NCI-H748 (cell line): ENCODE measurements around the gene SPNS3.

Experiments
- DNase-seq: peaks from one replicate; lab custom pipeline; 2025; ENCODE audit not compliant: unreplicated experiment; lab: John Stamatoyannopoulos, UW

SPNS3 gene

DNA sequence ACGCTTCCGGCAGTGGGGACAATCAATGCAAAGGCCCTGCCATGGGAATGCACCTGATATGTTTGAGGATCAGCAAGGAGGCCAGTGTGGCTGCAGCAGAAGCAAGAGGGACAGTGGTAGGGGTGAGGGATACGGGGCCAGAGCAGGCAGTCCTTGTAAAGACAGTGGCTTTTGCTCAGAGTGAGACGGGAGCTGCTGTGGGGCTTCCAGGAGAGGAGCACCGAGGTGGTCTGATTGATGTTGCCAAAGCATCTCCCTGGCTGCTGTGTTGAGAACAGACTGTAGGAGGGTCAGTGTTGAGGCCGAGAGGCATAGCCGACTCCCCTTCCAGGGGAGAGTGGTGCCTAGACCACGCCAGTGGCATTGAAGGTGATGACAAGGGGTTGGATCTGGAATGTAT, 53.6 kb downstream of the SPNS3 start:
- DNase-seq = no peak

DNA sequence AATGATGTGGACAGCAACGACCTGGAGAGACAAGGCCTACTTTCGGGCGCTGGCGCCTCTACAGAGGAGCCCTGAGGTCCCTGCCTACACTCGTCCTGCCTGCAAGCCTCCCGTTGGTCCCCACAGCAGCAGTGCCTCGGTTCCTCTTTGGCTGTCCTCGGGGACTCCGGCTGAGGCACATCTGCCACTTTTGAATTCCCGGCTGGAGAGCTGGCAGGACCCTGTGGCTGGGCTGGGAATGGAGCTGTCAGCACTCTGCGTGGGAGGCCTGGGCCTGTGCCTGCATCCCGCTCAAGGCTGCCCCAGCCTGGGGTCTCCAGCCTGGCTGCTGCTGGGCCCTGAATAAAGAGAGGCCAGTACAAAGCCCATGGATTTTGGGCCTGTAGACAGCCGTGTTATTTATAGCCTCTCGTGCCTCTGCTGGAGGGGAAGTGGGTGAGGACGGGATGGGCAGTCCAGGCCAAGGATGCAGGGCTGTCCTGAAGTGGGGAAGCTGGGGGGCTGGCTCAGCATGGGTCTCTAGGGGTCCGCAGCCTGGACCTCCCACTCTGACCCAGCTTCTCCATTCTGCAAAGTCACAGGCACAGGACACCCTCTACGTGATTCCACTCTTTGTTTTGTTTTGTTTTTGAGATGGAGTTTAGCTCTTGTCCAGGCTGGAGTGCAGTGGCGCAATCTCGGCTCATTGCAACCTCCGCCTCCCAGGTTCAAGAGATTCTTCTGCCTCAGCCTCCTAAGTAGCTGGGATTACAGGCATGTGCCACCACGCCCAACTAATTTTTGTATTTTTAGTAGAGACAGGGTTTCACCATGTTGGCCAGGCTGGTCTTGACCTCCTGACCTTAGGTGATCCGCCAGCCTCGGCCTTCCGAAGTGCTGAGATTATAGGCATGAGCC, 54.3 kb downstream of the SPNS3 start:
- DNase-seq = no peak

DNA sequence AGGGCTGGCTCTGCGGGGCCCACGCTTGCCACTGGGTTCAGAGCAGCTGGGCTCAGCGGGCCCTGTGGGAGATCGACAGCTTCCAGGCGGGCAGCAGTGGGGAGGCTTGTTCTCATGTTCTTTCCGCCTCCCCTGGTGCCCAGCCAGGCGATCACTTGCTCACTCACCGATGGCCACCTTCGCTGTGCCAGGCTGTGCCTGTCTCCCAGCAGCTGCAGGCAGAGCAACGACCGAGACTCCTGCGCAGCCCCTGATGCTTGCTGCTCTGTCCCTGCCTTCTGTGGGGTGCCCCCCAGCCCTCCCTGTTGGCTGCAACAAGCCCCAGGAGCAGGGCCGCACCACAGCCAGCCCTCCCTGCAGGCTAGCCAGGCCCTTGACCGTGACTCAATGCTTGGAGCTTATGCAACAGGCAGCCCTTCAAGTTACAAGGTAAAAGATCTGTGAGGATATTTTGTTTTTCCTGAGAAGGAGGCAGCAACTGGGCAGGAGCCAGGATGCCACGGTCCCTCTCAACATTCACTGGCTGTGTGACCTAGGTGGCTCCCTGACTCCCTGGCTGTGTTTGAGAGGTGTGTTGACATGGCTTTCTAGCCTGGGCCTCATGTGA, 55.4 kb downstream of the SPNS3 start:
- no peak for DNase-seq

DNA sequence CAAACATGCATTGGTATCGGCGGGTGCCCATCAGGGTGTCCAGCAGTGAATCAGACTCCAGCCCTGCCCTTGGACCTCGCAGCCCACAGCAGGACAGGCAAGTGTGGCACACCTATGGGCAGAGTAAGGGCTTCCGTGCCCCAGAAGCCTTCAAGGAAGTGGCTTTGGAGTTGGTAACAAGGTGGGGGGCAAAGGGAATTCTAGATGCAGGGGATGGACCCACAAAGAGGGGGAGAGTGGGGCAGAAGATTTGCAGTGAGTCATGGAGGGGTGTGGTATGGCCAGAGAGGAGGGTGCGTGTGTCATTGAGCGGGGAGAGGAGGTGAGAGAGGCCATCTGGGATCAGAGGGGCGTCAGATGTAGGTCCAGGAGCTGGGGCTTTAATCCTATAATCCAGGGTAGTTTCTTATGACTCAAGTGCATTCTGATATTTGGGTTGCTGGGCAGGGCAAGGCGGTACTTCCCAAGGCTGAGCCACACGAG, 56.4 kb downstream of the SPNS3 start:
- no peak for DNase-seq

DNA sequence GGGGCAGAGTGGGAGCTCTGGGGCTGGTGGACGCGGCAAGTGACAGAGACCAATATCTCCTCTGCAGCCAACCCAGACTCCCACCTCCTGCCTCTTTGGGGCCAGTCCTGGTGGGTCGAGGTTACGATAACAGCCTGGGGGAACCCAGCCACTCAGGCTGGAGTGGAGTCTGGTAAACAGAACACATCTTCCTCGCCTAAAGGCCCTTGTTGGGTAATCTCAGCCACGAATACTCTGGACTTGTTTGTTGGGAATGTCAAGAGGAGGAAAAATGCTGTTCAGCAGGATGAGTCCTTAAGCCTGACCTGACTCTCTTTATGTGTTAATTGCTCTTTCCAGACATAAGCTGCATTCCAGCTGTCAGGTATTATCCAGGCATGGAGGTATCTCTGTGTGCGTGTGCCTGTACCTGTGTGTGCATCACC, 56.9 kb downstream of the SPNS3 start:
- no peak for DNase-seq

DNA sequence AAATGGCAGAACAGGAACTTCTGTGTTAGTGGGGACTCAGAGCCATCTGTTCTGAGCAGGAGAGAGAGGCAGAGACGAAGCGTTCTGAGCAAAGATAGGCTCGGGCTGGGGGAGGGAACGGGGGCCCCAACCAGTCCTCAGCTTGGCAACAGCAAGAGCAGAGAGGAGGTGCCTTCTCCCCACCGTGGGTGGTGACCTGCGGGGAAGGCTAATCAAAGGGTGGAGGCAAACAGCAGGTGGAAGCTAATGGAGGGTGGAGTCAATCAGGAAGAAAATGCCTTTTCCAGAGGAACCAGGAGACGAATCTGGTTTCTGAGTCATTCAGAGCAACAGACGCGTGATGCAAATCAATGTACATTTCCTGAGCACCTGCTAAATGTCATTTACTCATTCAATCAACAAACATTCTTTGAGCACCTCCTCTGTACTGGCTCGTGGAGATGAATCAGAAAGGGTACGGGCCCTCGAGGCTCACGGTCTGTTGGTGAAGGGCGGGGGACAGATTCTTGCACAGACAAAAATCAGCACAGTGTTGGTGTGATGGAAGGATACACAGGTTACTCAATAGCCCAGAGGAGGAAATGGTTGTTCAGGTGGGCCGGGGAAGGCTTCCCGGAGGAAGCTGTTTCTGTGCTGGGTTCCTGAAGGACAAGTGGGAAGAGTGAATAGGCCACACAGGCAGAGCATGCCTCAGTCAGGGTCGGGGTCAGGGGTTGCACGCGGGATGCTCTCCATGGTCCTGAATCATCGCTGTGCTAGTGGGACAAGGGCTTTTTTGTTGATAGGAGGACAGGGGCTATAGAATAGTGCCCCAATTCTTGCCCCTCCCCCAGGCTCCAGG, 59.2 kb downstream of the SPNS3 start:
- DNase-seq = peak; percentile 44

DNA sequence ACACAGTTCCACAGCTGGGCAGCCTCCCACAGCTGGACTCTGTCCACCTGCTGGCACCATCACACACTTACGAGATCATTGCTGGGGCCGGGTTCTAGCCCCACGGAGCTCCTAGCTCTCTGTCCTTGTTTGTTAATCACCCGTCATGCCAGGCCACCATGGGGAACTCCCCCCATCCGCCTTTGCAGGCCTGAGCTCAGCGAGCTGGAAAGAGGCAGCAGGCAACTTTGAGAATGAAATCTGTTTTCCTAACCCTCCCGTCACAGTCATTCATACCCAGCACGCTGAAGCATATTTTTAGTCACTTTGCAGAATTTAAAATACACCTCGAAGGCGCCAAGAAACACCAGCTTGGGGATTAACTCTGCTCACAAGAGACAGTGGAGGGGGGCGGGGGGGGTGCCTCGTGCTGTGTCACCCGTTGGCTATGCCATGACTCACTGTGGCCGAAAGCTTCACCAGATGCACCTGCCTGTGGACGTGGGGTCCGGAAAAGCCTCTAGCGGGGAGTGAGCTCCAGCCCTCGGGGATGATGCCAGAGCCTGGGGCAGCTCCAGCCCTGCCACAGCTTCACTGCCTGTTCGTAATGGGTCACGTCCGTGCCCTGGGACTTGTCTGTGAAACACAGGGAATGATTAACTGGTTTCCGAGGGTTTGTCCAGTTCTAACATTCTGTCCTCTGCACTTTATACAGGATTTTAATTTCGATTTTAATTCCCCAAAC, 63.5 kb downstream of the SPNS3 start:
- DNase-seq = no peak

DNA sequence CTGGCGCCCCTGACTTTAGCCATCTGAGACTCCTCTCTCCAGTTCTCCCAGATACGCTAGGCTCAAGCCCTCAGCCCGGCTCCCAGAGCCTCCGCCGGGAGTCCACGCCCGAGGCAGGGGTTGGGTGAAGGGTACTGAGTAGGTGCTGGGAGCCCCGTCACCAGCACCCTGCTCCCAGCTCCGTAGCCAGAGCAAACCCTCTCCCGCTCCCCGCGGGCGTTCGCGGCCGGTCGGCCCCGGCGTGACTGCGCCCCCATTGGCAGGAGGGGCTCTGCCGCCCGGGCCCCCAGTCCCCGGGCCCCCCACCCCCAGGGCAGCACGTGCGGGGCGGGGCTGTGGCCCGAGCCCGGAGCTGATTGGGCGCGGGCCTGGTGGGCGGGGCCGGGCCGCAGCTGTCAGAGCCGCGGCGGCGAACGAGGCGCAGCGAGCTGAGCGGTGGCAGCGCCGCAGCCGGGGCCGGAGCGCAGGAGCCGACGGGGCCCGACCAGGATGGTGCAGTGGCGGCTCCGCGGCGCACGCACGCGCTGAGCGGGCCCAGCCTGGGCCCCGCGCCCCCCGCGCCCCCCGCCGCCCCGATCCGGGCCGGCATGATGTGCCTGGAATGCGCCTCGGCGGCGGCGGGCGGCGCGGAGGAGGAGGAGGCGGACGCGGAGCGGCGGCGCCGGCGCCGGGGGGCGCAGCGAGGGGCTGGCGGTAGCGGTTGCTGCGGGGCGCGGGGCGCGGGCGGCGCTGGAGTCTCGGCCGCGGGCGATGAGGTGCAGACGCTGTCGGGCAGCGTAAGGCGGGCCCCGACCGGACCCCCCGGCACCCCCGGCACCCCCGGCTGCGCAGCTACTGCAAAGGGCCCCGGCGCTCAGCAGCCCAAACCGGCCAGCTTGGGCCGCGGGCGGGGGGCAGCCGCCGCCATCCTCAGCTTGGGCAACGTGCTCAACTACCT, 65.0 kb downstream of the SPNS3 start, which contains the start of gene SPNS2:
TSS of gene SPNS2 (plus strand) at position 421 of the 937 bp plus-strand sequence. CDS start at position 588, 167 bp downstream.
- peak; percentile 79 for DNase-seq

DNA sequence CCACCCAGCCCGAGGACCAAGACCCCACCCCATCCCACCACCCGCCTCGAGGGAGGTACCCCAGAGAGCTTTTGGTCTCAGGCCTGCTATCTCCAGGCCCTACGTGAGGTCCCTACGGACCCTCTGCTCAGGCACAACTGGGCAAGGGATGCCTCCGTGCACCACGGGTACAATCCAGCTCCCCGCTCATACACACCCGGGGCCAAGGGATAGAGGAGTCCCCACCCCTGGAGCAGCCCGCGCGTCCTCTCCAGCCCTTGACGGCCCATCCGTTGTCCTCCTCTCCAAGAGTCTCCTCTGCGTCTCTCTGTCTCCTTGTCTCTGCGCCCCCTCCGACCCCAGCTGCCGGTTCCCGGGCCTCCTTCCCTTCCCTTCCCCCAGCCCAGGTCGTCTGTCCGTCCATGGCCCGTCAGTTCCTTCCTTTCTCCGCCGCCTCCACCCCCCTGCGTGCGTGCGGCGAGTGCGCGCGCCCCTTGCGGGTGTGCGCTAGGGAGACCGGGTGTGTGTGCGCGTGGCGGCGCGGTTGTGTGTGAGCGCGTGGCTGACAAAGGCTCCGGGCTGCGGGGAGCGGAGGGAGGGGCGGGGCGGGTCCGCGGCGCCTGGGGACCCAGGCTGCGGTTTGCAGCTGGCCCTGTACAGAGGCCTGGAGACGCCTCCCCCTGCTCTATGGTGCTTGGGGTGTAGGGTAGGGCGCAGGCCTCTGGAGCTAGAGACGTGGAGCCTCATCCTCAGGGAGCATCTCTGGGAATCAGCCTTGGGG, 65.9 kb downstream of the SPNS3 start:
- peak; percentile 60 for DNase-seq

DNA sequence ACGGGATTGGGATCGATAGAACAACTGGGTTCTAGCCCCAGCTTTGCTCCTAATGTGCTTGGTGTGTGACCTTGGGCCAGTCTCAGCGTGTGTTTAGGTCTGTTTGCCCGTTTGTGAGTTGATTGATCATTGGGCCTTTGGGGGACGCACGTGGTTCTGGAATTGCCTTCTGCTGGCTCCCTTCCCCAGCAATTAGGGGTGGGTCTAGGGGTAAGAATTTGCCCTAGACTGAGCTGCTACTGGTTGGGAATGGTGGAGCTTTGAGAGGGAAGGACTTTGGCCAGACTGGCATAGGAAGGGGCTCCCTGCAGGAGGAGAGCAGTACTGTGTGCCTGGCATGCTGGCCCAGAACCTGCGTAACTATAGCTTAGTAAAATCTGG, 66.4 kb downstream of the SPNS3 start:
- no peak for DNase-seq

DNA sequence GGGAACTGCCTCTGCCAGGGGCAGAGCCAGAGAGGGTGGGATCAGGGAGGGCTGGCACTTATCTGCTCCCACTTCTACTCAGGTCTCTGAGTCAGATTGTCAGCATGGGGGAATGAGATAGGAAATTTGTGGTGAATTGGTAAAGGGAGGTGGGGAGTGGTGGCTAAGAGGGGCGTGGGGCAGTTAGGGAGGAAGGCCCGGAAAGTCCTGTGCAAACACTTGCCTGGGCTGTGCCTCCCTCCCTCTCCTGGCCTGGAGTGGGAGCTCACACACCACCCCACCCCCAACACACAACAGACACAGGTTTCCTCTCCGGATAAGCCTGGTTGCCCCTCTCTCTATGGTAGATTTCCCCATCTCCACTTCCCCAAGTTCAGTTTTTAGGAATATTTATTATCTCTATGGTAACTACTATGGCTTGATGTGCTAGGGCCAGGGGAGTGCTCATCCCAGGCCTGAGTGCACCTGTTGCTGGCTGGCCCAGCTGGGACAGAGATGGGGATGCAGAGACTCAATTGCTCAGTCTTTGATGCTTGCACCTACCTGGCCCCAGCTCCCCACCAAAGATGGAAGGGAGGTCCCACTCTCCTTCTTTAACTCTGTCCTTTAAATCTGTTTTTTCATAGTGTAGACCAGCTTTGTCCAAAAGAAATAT, 67.7 kb downstream of the SPNS3 start:
- no peak for DNase-seq

DNA sequence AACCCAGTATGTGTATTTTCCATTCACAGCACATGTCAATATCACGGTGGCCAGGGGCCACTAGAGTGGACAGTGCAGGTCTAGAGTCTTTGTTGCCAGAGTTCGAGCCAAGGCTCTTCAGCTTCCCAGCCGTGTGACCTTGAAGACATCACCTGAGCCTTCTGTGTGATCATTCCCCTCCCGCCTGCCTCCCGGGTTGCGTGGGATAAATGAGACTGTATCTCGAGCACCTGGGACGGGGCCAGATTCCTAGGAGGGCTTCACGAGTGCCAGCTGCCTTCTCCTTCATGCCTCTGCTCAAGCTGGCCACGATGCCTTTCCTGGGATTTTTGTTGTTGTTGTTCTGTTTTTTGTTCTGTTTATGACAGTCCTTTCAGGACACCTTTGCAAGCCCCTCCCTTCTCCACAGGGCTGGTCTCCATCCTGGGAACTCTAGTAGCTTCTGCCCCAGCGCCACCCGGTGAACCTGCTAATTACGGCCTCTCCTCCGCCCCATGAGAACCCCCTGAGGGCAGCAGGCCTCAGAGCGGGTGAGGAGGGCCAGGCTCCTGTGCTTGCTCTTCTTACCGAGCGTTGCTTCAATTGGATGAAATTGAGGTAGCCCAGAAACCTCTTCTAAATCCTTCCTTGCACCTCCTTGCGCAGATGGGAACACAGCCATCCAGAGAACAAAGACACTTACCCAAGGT, 68.9 kb downstream of the SPNS3 start:
- no peak for DNase-seq

DNA sequence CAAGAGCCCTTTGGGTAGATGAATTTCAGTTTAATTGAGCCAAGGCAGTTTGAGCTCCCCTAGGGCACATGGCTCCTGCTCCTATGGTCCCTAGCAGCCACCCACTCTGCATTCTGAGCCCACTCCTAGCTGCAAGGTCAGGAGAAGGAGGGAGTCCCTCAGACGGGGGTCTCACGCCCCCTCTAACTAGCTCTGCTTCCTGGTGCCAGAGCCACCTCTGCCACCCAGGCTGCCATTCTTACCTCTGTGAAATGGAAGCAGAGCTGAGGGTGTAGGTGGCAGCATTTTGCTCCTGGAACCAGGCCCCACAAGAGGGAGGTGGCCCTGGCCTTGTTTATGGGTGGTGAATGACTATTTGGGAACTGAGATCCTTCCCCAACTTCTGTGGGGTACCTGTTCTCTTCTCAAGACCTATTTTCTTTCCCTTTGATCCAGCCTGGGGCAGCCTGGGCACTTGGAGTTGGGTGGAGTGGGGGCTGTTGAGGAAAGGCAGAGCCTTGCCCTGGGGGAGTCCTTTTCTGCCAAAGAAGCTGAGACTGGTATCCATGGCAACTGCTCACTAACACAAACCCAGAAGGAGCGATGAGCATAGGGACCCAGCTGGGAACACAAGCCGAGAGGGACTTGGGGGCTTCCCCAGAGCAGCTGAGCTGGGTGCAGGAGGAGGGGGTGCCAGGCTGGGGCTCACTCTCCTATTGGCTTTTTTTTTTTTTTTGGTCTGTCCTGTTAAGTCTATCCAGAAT, 69.7 kb downstream of the SPNS3 start:
- DNase-seq = no peak

DNA sequence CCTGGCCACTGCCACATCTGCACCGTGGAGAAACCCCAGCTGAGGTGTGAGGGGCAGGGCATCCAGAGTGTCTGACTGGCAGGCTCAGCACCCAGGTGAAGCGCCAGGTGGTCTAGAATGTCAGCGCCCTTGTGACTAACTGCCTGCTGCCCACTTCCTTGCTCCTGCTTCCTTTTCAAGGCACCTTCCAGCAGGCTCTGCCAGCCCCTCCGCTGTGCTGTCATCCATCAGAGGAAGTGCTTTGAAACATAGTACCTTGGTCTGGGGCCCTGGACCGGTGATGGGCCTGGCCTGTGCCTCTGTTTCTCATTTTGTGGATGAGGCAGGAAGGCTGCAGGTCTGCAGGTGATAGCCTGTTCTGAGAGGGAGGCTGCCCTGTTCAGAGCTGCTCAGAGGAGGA, 70.4 kb downstream of the SPNS3 start:
- no peak for DNase-seq

DNA sequence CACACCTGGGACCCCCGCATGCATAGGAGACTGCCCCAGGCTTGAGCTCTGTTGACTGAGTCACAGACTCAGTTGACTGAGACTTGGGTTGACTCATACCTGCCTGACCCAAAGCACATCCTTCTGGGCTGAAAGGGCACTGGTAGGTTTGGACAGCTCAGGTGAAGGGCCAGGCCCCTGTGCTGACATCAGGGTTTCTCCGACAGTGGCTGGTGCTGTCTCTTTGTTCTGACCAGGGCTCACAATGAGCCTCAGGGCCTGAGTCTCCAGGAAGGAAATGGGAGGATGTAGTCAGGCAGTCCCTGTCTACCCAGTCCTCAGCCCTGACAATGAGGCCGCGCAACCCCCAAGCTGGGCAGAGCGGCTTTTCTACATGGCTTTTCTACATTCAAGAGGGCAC, 71.4 kb downstream of the SPNS3 start:
- no peak for DNase-seq

DNA sequence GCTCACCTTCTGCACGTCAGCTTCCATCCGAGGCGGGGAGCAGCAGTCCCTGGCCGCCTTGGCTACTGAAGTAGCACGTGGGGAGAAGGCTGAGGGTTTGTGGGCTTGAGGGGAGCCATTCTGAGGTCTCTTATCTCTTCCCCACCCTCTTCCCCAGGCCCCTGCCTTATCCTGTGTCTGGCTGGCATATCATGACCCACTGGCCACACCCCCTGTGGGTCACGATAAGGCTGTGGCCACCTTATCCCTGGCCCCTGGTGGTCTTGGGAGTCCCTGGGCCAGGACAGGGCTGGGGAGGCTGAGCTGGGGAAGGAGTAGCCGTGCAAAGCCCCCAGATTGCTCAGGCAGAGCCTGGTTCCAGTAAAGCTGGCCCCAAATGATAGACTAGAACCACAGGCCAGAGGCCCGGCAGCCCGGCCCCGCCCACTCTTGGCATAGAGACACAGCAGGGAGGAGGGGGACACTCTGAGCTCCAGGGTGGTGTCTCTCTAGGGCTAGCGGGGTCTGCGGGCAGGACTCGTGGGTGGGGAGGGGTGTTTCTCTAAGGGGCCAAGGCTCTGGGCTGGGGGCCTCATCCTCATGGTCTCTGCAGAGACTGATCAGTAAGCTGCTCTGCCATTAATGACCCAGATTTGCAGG, 72.6 kb downstream of the SPNS3 start:
- DNase-seq = no peak

DNA sequence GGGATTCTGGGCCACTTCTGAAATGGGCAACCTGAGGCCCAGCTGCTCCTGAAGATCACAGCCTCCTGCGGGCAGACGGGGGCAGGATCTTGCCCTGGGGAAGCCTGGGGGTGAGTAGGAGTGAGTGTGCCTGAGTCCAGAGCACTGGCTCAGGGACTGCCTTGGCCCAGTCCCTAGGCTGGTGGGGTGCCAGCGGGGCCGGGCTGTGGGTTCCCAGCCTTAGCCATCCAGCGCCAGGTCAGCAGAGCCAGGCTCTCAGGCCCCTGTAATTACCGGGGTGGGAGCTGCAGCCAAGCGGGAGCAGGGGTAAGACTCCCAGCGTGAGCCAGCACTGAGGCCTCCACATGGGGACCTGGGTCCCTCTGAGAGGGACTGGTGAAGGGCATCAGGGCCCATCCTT, 73.2 kb downstream of the SPNS3 start:
- no peak for DNase-seq
